Keratinocyte (primary cell): ENCODE data around the gene ENPP3. TPM values are rescaled to one million over a fixed set of nuclear protein-coding genes. Genes with fewer than 3 reads are reported as not detected.

Experiments
- DNase-seq: peaks from one replicate; pipeline ENCODE4 v3.0.0-alpha.2; 2011; ENCODE audit warnings: low read depth, missing footprints, low spot score
- FAIRE-seq: peaks from 2 replicates; lab custom pipeline; 2011; peaks lifted over from hg19 to GRCh38; lab: Jason Lieb, UNC
- H2AFZ ChIP-seq: 2 replicates; pipeline ENCODE4 v1.6.0; 2012; ENCODE audit warnings: low read length, control low read depth, inconsistent platforms; ENCODE audit not compliant: control insufficient read depth
- H3K27ac ChIP-seq: 2 replicates; pipeline ENCODE4 v1.5.1; 2011; ENCODE audit warnings: low read length; ENCODE audit not compliant: control insufficient read depth, insufficient read depth
- H3K27me3 ChIP-seq: 3 replicates; pipeline ENCODE4 v1.6.0; 2011; ENCODE audit warnings: low read length; ENCODE audit not compliant: control insufficient read depth, insufficient read depth; ENCODE audit errors: extremely low read depth
- H3K36me3 ChIP-seq, 2 experiments: 2 replicates in 1 of 2; 3 replicates in 1 of 2; pipeline ENCODE4 v1.5.1; 2011; ENCODE audit warnings: low read length in 2 of 2, mild to moderate bottlenecking in 1 of 2; ENCODE audit not compliant: control insufficient read depth in 2 of 2, insufficient read depth in 2 of 2; ENCODE audit errors: extremely low read depth in 1 of 2
- H3K4me1 ChIP-seq: 3 replicates; pipeline ENCODE4 v1.5.1; 2011; ENCODE audit warnings: low read length; ENCODE audit not compliant: control insufficient read depth, insufficient read depth; ENCODE audit errors: extremely low read depth
- H3K4me2 ChIP-seq: 3 replicates; pipeline ENCODE4 v1.6.0; 2011; ENCODE audit warnings: low read depth, low read length; ENCODE audit not compliant: control insufficient read depth, insufficient read depth; ENCODE audit errors: extremely low read depth
- H3K4me3 ChIP-seq, 3 experiments: fragments of 200-600 bp in 1 of 3; sonication (generic) in 1 of 3; 2 replicates in 2 of 3; 3 replicates in 1 of 3; pipeline ENCODE4 v1.5.1; 2011 to 2016; ENCODE audit warnings: low read length in 3 of 3, mild to moderate bottlenecking in 3 of 3, control low read depth in 2 of 3, inconsistent platforms in 1 of 3, low read depth in 1 of 3, mixed read lengths in 1 of 3, mixed run types in 1 of 3, moderate library complexity in 1 of 3; ENCODE audit not compliant: control insufficient read depth in 2 of 3, insufficient read depth in 2 of 3; ENCODE audit errors: extremely low read depth in 1 of 3
- H3K79me2 ChIP-seq: 2 replicates; pipeline ENCODE4 v1.6.0; 2012; ENCODE audit warnings: low read length; ENCODE audit not compliant: control insufficient read depth, insufficient read depth
- H3K9ac ChIP-seq: 3 replicates; pipeline ENCODE4 v1.6.0; 2011; ENCODE audit warnings: low read length; ENCODE audit not compliant: control insufficient read depth, insufficient read depth; ENCODE audit errors: extremely low read depth
- H3K9me1 ChIP-seq: 3 replicates; pipeline ENCODE4 v1.6.0; 2011; ENCODE audit warnings: low read length; ENCODE audit not compliant: control insufficient read depth, insufficient read depth; ENCODE audit errors: extremely low read depth
- H3K9me3 ChIP-seq: 2 replicates; pipeline ENCODE4 v1.5.1; 2012; ENCODE audit warnings: low read depth, low read length; ENCODE audit not compliant: control insufficient read depth
- H4K20me1 ChIP-seq: 3 replicates; pipeline ENCODE4 v1.6.0; 2011; ENCODE audit warnings: low read length; ENCODE audit not compliant: control insufficient read depth, insufficient read depth; ENCODE audit errors: extremely low read depth
- EZH2 ChIP-seq: IDR thresholded peaks from one replicate; pipeline ENCODE4 v1.6.1; 2012; ENCODE audit warnings: inconsistent platforms, mild to moderate bottlenecking, low read length, moderate library complexity
- dilution Hi-C: fragments of 300-500 bp; cut with MboI; formaldehyde crosslinking; loops from one replicate; pipeline ENCODE4 v1.7.0; 2020; ENCODE audit warnings: low sequenced_read_pairs; ENCODE audit not compliant: extremely low pct_ligation_motif_present
- polyA plus RNA-seq, 5 experiments: library from polyadenylated mRNA; depleted of rRNA in 3 of 5; stranded (reverse) in 3 of 5; stranded (forward) in 1 of 5; unstranded in 1 of 5; fragments of >200 nt; gene quantifications; 1 replicate in 1 of 5; 2 replicates in 3 of 5; 3 replicates in 1 of 5; pipeline versions ENCODE4 v1.2.1 to v1.2.3, GENCODE V29; 2011 to 2012; ENCODE audit warnings: missing spikeins in 2 of 5, low read depth in 1 of 5, low replicate concordance in 1 of 5
- TF ChIP-seq, protein P1 (sequence below), 3 experiments: IDR thresholded peaks in 1 of 3; conservative IDR thresholded peaks in 1 of 3; optimal IDR thresholded peaks in 1 of 3; 2 replicates in 2 of 3; 3 replicates in 1 of 3; pipeline versions ENCODE3 to v1.5.1; 2011; ENCODE audit warnings: low read length in 3 of 3, mild to moderate bottlenecking in 3 of 3, moderate library complexity in 2 of 3, control low read depth in 1 of 3, inconsistent platforms in 1 of 3; ENCODE audit not compliant: insufficient read depth in 2 of 3; ENCODE audit errors: extremely low read depth in 1 of 3

The ENPP3 gene
- polyA plus RNA-seq, 1 donor (not counting 4 experiments of a cell fraction or from before 2014, with no cell fraction given), result not detected

GRCh38 chr6:131791476-131791875 lies 154.4 kb downstream of the ENPP3 start:
- H4K20me1 ChIP-seq, result no peaks in the 10 kb centered on the region
- no peaks in the 10 kb centered on the region for H3K9me3 ChIP-seq
- TF ChIP-seq, protein P1, sequence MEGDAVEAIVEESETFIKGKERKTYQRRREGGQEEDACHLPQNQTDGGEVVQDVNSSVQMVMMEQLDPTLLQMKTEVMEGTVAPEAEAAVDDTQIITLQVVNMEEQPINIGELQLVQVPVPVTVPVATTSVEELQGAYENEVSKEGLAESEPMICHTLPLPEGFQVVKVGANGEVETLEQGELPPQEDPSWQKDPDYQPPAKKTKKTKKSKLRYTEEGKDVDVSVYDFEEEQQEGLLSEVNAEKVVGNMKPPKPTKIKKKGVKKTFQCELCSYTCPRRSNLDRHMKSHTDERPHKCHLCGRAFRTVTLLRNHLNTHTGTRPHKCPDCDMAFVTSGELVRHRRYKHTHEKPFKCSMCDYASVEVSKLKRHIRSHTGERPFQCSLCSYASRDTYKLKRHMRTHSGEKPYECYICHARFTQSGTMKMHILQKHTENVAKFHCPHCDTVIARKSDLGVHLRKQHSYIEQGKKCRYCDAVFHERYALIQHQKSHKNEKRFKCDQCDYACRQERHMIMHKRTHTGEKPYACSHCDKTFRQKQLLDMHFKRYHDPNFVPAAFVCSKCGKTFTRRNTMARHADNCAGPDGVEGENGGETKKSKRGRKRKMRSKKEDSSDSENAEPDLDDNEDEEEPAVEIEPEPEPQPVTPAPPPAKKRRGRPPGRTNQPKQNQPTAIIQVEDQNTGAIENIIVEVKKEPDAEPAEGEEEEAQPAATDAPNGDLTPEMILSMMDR (optimal IDR thresholded peaks at IDR 0.05 in 1 of 3, IDR thresholded peaks at IDR 0.05 in 1 of 3, conservative IDR thresholded peaks at IDR 0.05 in 1 of 3; ENCODE audit: extremely low read depth in 1 of 3, insufficient read depth in 2 of 3, low read length in 3 of 3), result no peak
- TF ChIP-seq EZH2, result no peak
- H3K27ac ChIP-seq, result no peak overlapping the region
- H2AFZ ChIP-seq, result no peak overlapping the region
- no peak overlapping the region for H3K4me3 ChIP-seq
- DNase-seq (no peak), FAIRE-seq (no peak)
- H3K79me2 ChIP-seq, result no peaks in the 10 kb centered on the region
- no peak overlapping the region for H3K9ac ChIP-seq
- H3K9me1 ChIP-seq, result no peaks in the 10 kb centered on the region
- no peaks in the 10 kb centered on the region for H3K4me1 ChIP-seq
- no peaks in the 10 kb centered on the region for H3K27me3 ChIP-seq
- no peak overlapping the region for H3K4me2 ChIP-seq
- dilution Hi-C loops, result no loop called here
- H3K36me3 ChIP-seq, result no peaks in the 10 kb centered on the region

DNA sequence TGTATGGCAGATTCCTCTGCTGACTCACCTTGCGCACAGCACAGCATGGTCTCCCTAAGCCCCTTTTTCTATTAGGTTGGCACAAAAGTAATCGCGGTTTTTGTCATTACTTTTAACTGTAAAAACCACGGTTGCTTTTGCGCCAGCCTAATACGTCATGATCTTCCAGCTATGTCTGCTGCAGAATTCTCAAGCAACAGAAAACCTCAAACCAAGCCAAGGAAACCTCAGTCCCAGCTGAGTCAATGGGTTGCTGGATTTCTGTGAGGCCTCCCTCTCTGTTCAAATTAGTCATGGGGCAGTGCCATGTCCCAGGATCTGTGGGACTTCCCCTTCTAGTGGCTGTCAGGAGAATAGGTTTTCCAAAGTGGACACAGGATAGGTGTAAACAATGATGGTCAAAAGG lies 155.0 kb downstream of the ENPP3 start:
- FAIRE-seq, result no peak
- DNase-seq, result no peak
- Histone ChIP-seq H4K20me1 (no peaks in the 10 kb centered on the region), H3K9me3 (no peaks in the 10 kb centered on the region), H3K9me1 (no peaks in the 10 kb centered on the region), H3K4me2 (no peak overlapping the region), H3K79me2 (no peaks in the 10 kb centered on the region), H3K27ac (no peak overlapping the region), H3K36me3 (no peaks in the 10 kb centered on the region), H3K4me3 (no peak overlapping the region), H3K27me3 (no peaks in the 10 kb centered on the region), H3K9ac (no peak overlapping the region), H2AFZ (no peak overlapping the region), H3K4me1 (no peaks in the 10 kb centered on the region)
- dilution Hi-C loops, result no loop called here
- TF ChIP-seq EZH2, result no peak
- TF ChIP-seq, protein P1 (optimal IDR thresholded peaks at IDR 0.05 in 1 of 3, IDR thresholded peaks at IDR 0.05 in 1 of 3, conservative IDR thresholded peaks at IDR 0.05 in 1 of 3; ENCODE audit: extremely low read depth in 1 of 3, insufficient read depth in 2 of 3, low read length in 3 of 3), result peak in 1 of 3 experiments; percentile 2
